Transverse colon (tissue), 4 donors: ENCODE data around the gene RCAN1. TPM values are rescaled to one million over a fixed set of nuclear protein-coding genes. Genes with fewer than 3 reads are reported as not detected.
"Not testable (repeated sequence)": the region's sequence is repeated elsewhere in the genome, so short reads cannot be mapped to it uniquely, and the experiment has no call there.

Experiments
- DNase-seq: peaks from one replicate; pipeline ENCODE4 v3.0.0-alpha.2; 2019
- H3K27ac ChIP-seq, 4 donors: fragments of 200-600 bp; sonication (generic); 2 replicates each; pipeline ENCODE4 v1.5.1; 2016 to 2018; ENCODE audit warnings: inconsistent platforms in 4 of 4
- H3K27me3 ChIP-seq: fragments of 200-600 bp; sonication (generic); 2 replicates; pipeline ENCODE4 v1.5.1; 2017; ENCODE audit warnings: inconsistent platforms
- H3K36me3 ChIP-seq, 4 donors: fragments of 200-600 bp; sonication (generic); 2 replicates each; pipeline ENCODE4 v1.5.1; 2017 to 2019; ENCODE audit warnings: inconsistent platforms in 4 of 4
- H3K4me1 ChIP-seq, 4 donors: fragments of 200-600 bp; sonication (generic); 2 replicates each; pipeline ENCODE4 v1.5.1; 2017 to 2020; ENCODE audit warnings: inconsistent platforms in 4 of 4
- H3K4me3 ChIP-seq, 4 donors: fragments of 200-600 bp; sonication (generic); 1 replicate in 1 of 4; 2 replicates in 3 of 4; pipeline versions ENCODE4 v1.5.1 to v1.6.1; 2017 to 2019; ENCODE audit warnings: inconsistent platforms in 4 of 4
- H3K9me3 ChIP-seq, 2 donors: fragments of 200-600 bp; sonication (generic); 2 replicates each; pipeline ENCODE4 v1.5.1; 2017 to 2019; ENCODE audit warnings: inconsistent platforms in 2 of 2
- CTCF ChIP-seq, 5 experiments: fragments of 200-600 bp in 3 of 5; fragments of 450-650 bp in 2 of 5; sonication (generic) in 3 of 5; IDR thresholded peaks; 1 replicate in 2 of 5; 2 replicates in 3 of 5; pipeline ENCODE4 v1.5.1; 2016 to 2017; ENCODE audit warnings: antibody characterized with exemption in 5 of 5, inconsistent platforms in 3 of 5, mild to moderate bottlenecking in 2 of 5, moderate library complexity in 1 of 5
- EP300 ChIP-seq: sonication (generic); formaldehyde crosslinking; IDR thresholded peaks from one replicate; pipeline ENCODE4 v1.6.1; 2017; ENCODE audit warnings: antibody characterized with exemption, low read depth
- POLR2A ChIP-seq: fragments of 450-650 bp; IDR thresholded peaks from one replicate; pipeline ENCODE4 v1.6.1; 2016; ENCODE audit warnings: antibody characterized with exemption, mild to moderate bottlenecking, moderate library complexity
- POLR2AphosphoS5 ChIP-seq, 3 donors: sonication (generic); formaldehyde crosslinking; IDR thresholded peaks; one replicate each; pipeline ENCODE4 v1.6.1; 2016; ENCODE audit warnings: antibody characterized with exemption in 3 of 3
- WGBS, 2 donors: methylation state at CpG; one replicate each; pipeline ENCODE4 v1.1.5; 2018; ENCODE audit warnings: low coverage in 1 of 2; 5-methylcytosine and 5-hydroxymethylcytosine counted together
- in situ Hi-C, 4 donors: fragments of 200-750 bp; cut with MboI; loops; one replicate each; pipeline versions ENCODE4 v1.15.0 to v1.15.1; 2017; ENCODE audit warnings: low sequenced_read_pairs in 3 of 4, low pct_ligation_motif_present in 1 of 4, low pct_unique_long_range_greater_than_20kb in 1 of 4
- intact Hi-C: fragments of 100-400 bp; cut with DNase I; formaldehyde crosslinking; loops from one replicate; pipeline ENCODE4 v1.15.1; 2023; ENCODE audit warnings: low total_unique reads
- total RNA-seq, 4 donors: library from RNA; depleted of rRNA; stranded (reverse); fragments of >200 nt; gene quantifications; one replicate each; pipeline ENCODE4 v1.1.0, GENCODE V29; 2016

RCAN1 gene
- total RNA-seq, 4 donors from 2014 or later, result 39.5 to 68.8 (median 57.8) TPM

- DNase-seq, result no peak
- no peaks in the 10 kb centered on the region for H3K27me3 ChIP-seq
- H3K4me1 ChIP-seq, result peaks cover 0 to 17% (median 15%) of the 10 kb centered on the region in 4 donors
- in situ Hi-C loops, result loop anchor here in 3 of 4 donors (25.0 kb wide), 1 partner anchor 698 kb away; the partner anchor contains the start of gene ATP5PO (in 3 of the 3)
- intact Hi-C loops, result no loop called here
- H3K4me3 ChIP-seq, result no peak overlapping the region
- no peak overlapping the region for H3K27ac ChIP-seq
- H3K9me3 ChIP-seq, result no peaks in the 10 kb centered on the region
- TF ChIP-seq POLR2AphosphoS5 (IDR thresholded peaks at IDR 0.05), result no peak
- TF ChIP-seq POLR2A, result no peak
- no peak for TF ChIP-seq EP300
- TF ChIP-seq CTCF (IDR thresholded peaks at IDR 0.05), result no peak
- WGBS, 2 donors, result 67 to 77% methylated on average over 3 to 9 of the region's 9 CpGs
- H3K36me3 ChIP-seq, result no peaks in the 10 kb centered on the region
These were observed 4.9 kb downstream of the RCAN1 start for GRCh38 chr21:34609933-34610549.

GRCh38 chr21:34609244-34609932 lies 5.5 kb downstream of the RCAN1 start:
- TF ChIP-seq POLR2A, result no peak
- TF ChIP-seq EP300, result no peak
- no peak for TF ChIP-seq CTCF (IDR thresholded peaks at IDR 0.05)
- TF ChIP-seq POLR2AphosphoS5 (IDR thresholded peaks at IDR 0.05), result no peak
- Histone ChIP-seq H3K4me1 (peaks cover 0 to 17% (median 15%) of the 10 kb centered on the region in 4 donors), H3K9me3 (no peaks in the 10 kb centered on the region), H3K4me3 (no peak overlapping the region), H3K27me3 (no peaks in the 10 kb centered on the region), H3K36me3 (no peaks in the 10 kb centered on the region), H3K27ac (no peak overlapping the region)
- WGBS, 2 donors, result 98 to 100% methylated on average over 4 of the region's 4 CpGs
- DNase-seq, result no peak
- intact Hi-C loops (no loop called here), in situ Hi-C loops (loop anchor here in 3 of 4 donors (25.0 kb wide), 1 partner anchor 697 kb away; the partner anchor contains the start of gene ATP5PO (in 3 of the 3))

DNA sequence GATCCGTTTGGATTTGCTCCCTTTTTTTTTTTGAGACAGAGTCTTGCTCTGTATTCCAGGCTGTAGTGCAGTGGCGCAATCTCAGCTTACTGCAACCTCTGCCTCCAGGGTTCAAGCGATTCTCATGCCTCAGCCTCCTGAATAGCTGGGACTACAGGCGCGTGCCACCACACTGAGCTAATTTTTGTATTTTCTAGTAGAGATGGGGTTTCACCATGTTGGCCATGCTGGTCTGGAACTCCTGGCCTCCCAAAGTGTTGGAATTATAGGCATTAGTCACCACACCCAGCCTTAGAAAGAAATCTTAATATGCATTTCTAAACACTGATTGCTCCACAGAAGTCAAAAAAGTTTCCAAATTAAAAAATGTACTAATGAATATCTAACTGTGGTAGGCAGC lies 7.5 kb downstream of the RCAN1 start:
- H3K4me1 ChIP-seq, DNase-seq, H3K4me3 ChIP-seq, H3K9me3 ChIP-seq, H3K27ac ChIP-seq, H3K36me3 ChIP-seq, intact Hi-C loops, H3K27me3 ChIP-seq: not testable (repeated sequence)
- whole genome bisulfite sequencing, 2 donors, result 90 to 96% methylated on average over 5 of the region's 5 CpGs
- in situ Hi-C loops, result loop anchor here in 3 of 4 donors (25.0 kb wide), 1 partner anchor 695 kb away; the partner anchor contains the start of gene ATP5PO (in 3 of the 3)

- Histone ChIP-seq H3K27ac (no peak overlapping the region), H3K36me3 (no peaks in the 10 kb centered on the region), H3K4me3 (no peak overlapping the region), H3K27me3 (no peaks in the 10 kb centered on the region), H3K4me1 (peaks cover 0 to 8% (median 0%) of the 10 kb centered on the region in 4 donors), H3K9me3 (no peaks in the 10 kb centered on the region)
- intact Hi-C loops (no loop called here), in situ Hi-C loops (loop anchor here in 3 of 4 donors (25.0 kb wide), 1 partner anchor 694 kb away; the partner anchor contains the start of gene ATP5PO (in 3 of the 3))
- DNase-seq, result no peak
- 42 to 75% methylated on average over 1 to 2 of the region's 2 CpGs for WGBS, 2 donors
- TF ChIP-seq POLR2AphosphoS5 (IDR thresholded peaks at IDR 0.05) (no peak), POLR2A (no peak)
These were observed 8.3 kb downstream of the RCAN1 start for GRCh38 chr21:34606621-34607020.

GRCh38 chr21:34606051-34606450 lies 8.9 kb downstream of the RCAN1 start:
- DNase-seq, result no peak
- Histone ChIP-seq H3K9me3 (no peaks in the 10 kb centered on the region), H3K36me3 (no peaks in the 10 kb centered on the region), H3K27me3 (no peaks in the 10 kb centered on the region), H3K27ac (no peak overlapping the region), H3K4me3 (no peak overlapping the region), H3K4me1 (peaks cover 0 to 8% (median 0%) of the 10 kb centered on the region in 4 donors)
- in situ Hi-C loops, result loop anchor here in 3 of 4 donors (25.0 kb wide), 1 partner anchor 694 kb away; the partner anchor contains the start of gene ATP5PO (in 3 of the 3)
- intact Hi-C loops, result no loop called here
- no peak for TF ChIP-seq POLR2AphosphoS5 (IDR thresholded peaks at IDR 0.05)
- no peak for TF ChIP-seq POLR2A
- TF ChIP-seq EP300, result no peak
- TF ChIP-seq CTCF (IDR thresholded peaks at IDR 0.05), result no peak
- 62 to 79% methylated on average over 6 to 7 of the region's 7 CpGs for WGBS, 2 donors

GRCh38 chr21:34604956-34605355 lies 10.0 kb downstream of the RCAN1 start:
- H3K4me1 ChIP-seq, intact Hi-C loops, H3K27me3 ChIP-seq, H3K9me3 ChIP-seq, H3K4me3 ChIP-seq, H3K27ac ChIP-seq, H3K36me3 ChIP-seq, DNase-seq: not testable (repeated sequence)
- 96% methylated on average over 5 of the region's 5 CpGs; no CpG with 5 or more reads in 1 of the 2 donors for WGBS, 2 donors
- in situ Hi-C loops, result loop anchor here in 3 of 4 donors (25.0 kb wide), 1 partner anchor 693 kb away; the partner anchor contains the start of gene ATP5PO (in 3 of the 3)
